Neutrophil (primary cell): ENCODE results near the gene LARGE1.

Experiments
- H3K27ac ChIP-seq: fragments of 200-600 bp; sonication (generic); 2 replicates; pipeline ENCODE4 v1.5.1; 2016; ENCODE audit warnings: mild to moderate bottlenecking, moderate library complexity
- H3K27me3 ChIP-seq: fragments of 200-600 bp; sonication (generic); 2 replicates; pipeline ENCODE4 v1.6.0; 2016; ENCODE audit warnings: mild to moderate bottlenecking
- H3K36me3 ChIP-seq: fragments of 200-600 bp; sonication (generic); 2 replicates; pipeline ENCODE4 v1.5.1; 2017
- H3K4me1 ChIP-seq, 2 experiments: fragments of 200-600 bp in 1 of 2; sonication (generic) in 1 of 2; 1 replicate in 1 of 2; 2 replicates in 1 of 2; pipeline versions ENCODE4 v1.5.1 to v1.6.1; 2013 to 2016; ENCODE audit warnings: low read depth in 1 of 2, low read length in 1 of 2, mild to moderate bottlenecking in 1 of 2, moderate library complexity in 1 of 2; ENCODE audit not compliant: control insufficient read depth in 1 of 2, insufficient read depth in 1 of 2
- H3K4me3 ChIP-seq, 2 experiments: fragments of 200-600 bp in 1 of 2; sonication (generic) in 1 of 2; 1 replicate in 1 of 2; 2 replicates in 1 of 2; pipeline ENCODE4 v1.5.1; 2013 to 2016; ENCODE audit warnings: low read depth in 1 of 2, low read length in 1 of 2, mild to moderate bottlenecking in 1 of 2, moderate library complexity in 1 of 2
- H3K9me3 ChIP-seq: fragments of 200-600 bp; sonication (generic); 2 replicates; pipeline ENCODE4 v1.5.1; 2016
- CTCF ChIP-seq: fragments of 200-600 bp; sonication (generic); IDR thresholded peaks from 2 replicates; pipeline ENCODE4 v1.5.1; 2016; ENCODE audit warnings: antibody characterized with exemption

The LARGE1 gene

GRCh38 chr22:33474587-33474986 lies 445.7 kb downstream of the LARGE1 start:
- Histone ChIP-seq H3K27me3 (no peaks in the 10 kb centered on the region), H3K9me3 (no peaks in the 10 kb centered on the region), H3K27ac (no peak overlapping the region), H3K4me3 (no peak overlapping the region), H3K4me1 (no peaks in the 10 kb centered on the region), H3K36me3 (no peaks in the 10 kb centered on the region)
- TF ChIP-seq CTCF: no peak

- H3K9me3 ChIP-seq: no peaks in the 10 kb centered on the region
- H3K4me3 ChIP-seq: no peak overlapping the region
- no peaks in the 10 kb centered on the region for H3K4me1 ChIP-seq
- H3K27me3 ChIP-seq: no peaks in the 10 kb centered on the region
- no peak overlapping the region for H3K27ac ChIP-seq
- H3K36me3 ChIP-seq: no peaks in the 10 kb centered on the region
- no peak for TF ChIP-seq CTCF
These were observed 447.6 kb downstream of the LARGE1 start for GRCh38 chr22:33472462-33473344.

GRCh38 chr22:33470456-33470855 lies 449.8 kb downstream of the LARGE1 start:
- H3K27me3 ChIP-seq: no peaks in the 10 kb centered on the region
- no peak overlapping the region for H3K4me3 ChIP-seq
- no peaks in the 10 kb centered on the region for H3K9me3 ChIP-seq
- no peaks in the 10 kb centered on the region for H3K36me3 ChIP-seq
- no peaks in the 10 kb centered on the region for H3K4me1 ChIP-seq
- H3K27ac ChIP-seq: no peak overlapping the region
- no peak for TF ChIP-seq CTCF

- Histone ChIP-seq H3K4me1 (no peaks in the 10 kb centered on the region), H3K27me3 (no peaks in the 10 kb centered on the region), H3K27ac (no peak overlapping the region), H3K4me3 (no peak overlapping the region), H3K36me3 (no peaks in the 10 kb centered on the region), H3K9me3 (no peaks in the 10 kb centered on the region)
- TF ChIP-seq CTCF: no peak
These were observed 452.6 kb downstream of the LARGE1 start for GRCh38 chr22:33467620-33468095.

GRCh38 chr22:33467080-33467479 lies 453.2 kb downstream of the LARGE1 start:
- Histone ChIP-seq H3K27me3 (no peaks in the 10 kb centered on the region), H3K36me3 (no peaks in the 10 kb centered on the region), H3K4me1 (no peaks in the 10 kb centered on the region), H3K27ac (no peak overlapping the region), H3K9me3 (no peaks in the 10 kb centered on the region), H3K4me3 (no peak overlapping the region)
- no peak for TF ChIP-seq CTCF
